T-cell (primary cell): Measurements from ENCODE around the gene WBP11. TPM values are rescaled to one million over a fixed set of nuclear protein-coding genes. Genes with fewer than 3 reads are reported as not detected.
A peak's percentile ranks its signal among the peaks of the same experiment; 100 is the strongest.

ENCODE experiments used
- ATAC-seq, 4 experiments: fragments of 200-7000 bp in 3 of 4; fragments of 150-1000 bp in 1 of 4; cut with Tn5 transposase; replicated peaks in 1 of 4; 1 replicate in 3 of 4; 2 replicates in 1 of 4; pipeline ENCODE4 v1.10.0; 2021; ENCODE audit warnings: moderate library complexity in 3 of 4, mild to moderate bottlenecking in 2 of 4, moderate number of reproducible peaks in 1 of 4
- CTCF ChIA-PET, 2 donors: fragments of 300-600 bp; sonication (Branson Sonifier 250); formaldehyde crosslinking; loops; one replicate each; lab custom pipeline; 2022; ENCODE audit warnings: antibody characterized with exemption in 2 of 2; lab: Charles Lee
- POLR2A ChIA-PET, 2 donors: fragments of 300-600 bp; sonication (Branson Sonifier 250); formaldehyde crosslinking; loops; one replicate each; lab custom pipeline; 2022; ENCODE audit warnings: antibody characterized with exemption in 2 of 2; lab: Charles Lee
- DNase-seq, 35 experiments: peaks; one replicate each; pipeline versions ENCODE4 v3.0.0 to v3.0.0-alpha.2; 2013 to 2023
- H3K27ac ChIP-seq: one replicate; pipeline ENCODE4 v1.5.1; 2013; ENCODE audit warnings: low read length
- H3K27me3 ChIP-seq, 2 experiments: replicated peaks in 1 of 2; 1 replicate in 1 of 2; 2 replicates in 1 of 2; pipeline versions ENCODE4 v1.6.1 to v1.7.0; 2013; ENCODE audit warnings: low read length in 1 of 2, mixed read lengths in 1 of 2; ENCODE audit not compliant: control insufficient read depth in 2 of 2, insufficient read depth in 2 of 2; ENCODE audit errors: extremely low read depth in 1 of 2
- H3K36me3 ChIP-seq, 2 donors: 1 replicate in 1 of 2; 2 replicates in 1 of 2; pipeline versions ENCODE4 v1.6.1 to v1.7.0; 2013; ENCODE audit warnings: low read length in 1 of 2; ENCODE audit not compliant: control insufficient read depth in 2 of 2, insufficient read depth in 1 of 2; ENCODE audit errors: extremely low read depth in 1 of 2
- H3K4me1 ChIP-seq, 2 experiments: 1 replicate in 1 of 2; 2 replicates in 1 of 2; pipeline versions ENCODE4 v1.6.1 to v1.7.0; 2013; ENCODE audit warnings: low read length in 2 of 2, mixed read lengths in 1 of 2; ENCODE audit not compliant: insufficient read depth in 2 of 2, control insufficient read depth in 1 of 2; ENCODE audit errors: extremely low read depth in 1 of 2
- H3K4me3 ChIP-seq, 2 donors: 1 replicate in 1 of 2; 2 replicates in 1 of 2; pipeline versions ENCODE4 v1.5.1 to v1.7.0; 2013; ENCODE audit warnings: mild to moderate bottlenecking in 2 of 2, low read length in 1 of 2, moderate library complexity in 1 of 2; ENCODE audit not compliant: control insufficient read depth in 1 of 2; ENCODE audit errors: extremely low read depth in 1 of 2
- H3K9me3 ChIP-seq: 2 replicates; pipeline ENCODE4 v1.7.0; 2013
- H3K27ac Mint-ChIP-seq, 2 donors: one replicate each; pipeline ENCODE4 v1.8.0; 2020 to 2021; ENCODE audit warnings: mild to moderate bottlenecking in 2 of 2, mixed read lengths in 2 of 2
- H3K27me3 Mint-ChIP-seq, 2 donors: one replicate each; pipeline ENCODE4 v1.8.0; 2021 to 2022; ENCODE audit warnings: mixed read lengths in 2 of 2
- H3K36me3 Mint-ChIP-seq: one replicate; pipeline ENCODE4 v1.8.0; 2021; ENCODE audit warnings: mixed read lengths
- H3K4me1 Mint-ChIP-seq, 3 donors: one replicate each; pipeline ENCODE4 v1.8.0; 2020 to 2022; ENCODE audit warnings: mixed read lengths in 3 of 3, mild to moderate bottlenecking in 1 of 3
- H3K4me3 Mint-ChIP-seq, 3 donors: one replicate each; pipeline ENCODE4 v1.8.0; 2020 to 2022; ENCODE audit warnings: mild to moderate bottlenecking in 3 of 3, mixed read lengths in 3 of 3, moderate library complexity in 3 of 3
- H3K9me3 Mint-ChIP-seq, 3 donors: one replicate each; pipeline ENCODE4 v1.8.0; 2020 to 2022; ENCODE audit warnings: mixed read lengths in 3 of 3
- WGBS: methylation state at CpG from one replicate; pipeline ENCODE4 v1.1.5; 2013; ENCODE audit warnings: missing lambda C conversion rate; ENCODE audit not compliant: insufficient coverage; 5-methylcytosine and 5-hydroxymethylcytosine counted together
- total RNA-seq, 35 experiments: library from RNA in 6 of 35; stranded (reverse) in 6 of 35; fragments of 120-200 nt in 1 of 35; gene quantifications; one replicate each; pipeline versions ENCODE4 v1.2.1 to v1.2.4 and lab custom pipeline; 2013 to 2026

Gene WBP11
- total RNA-seq, 5 donors from 2014 or later (not counting 1 experiment from before 2014, with no cell fraction given): 72.6 to 122 (median 80.6) TPM

- no peaks in the 10 kb centered on the region for H3K9me3 ChIP-seq
- peak overlapping the region; percentile 96 to 98 for H3K27ac Mint-ChIP-seq
- H3K4me1 Mint-ChIP-seq: peaks cover 47 to 61% (median 54%) of the 10 kb centered on the region in 3 donors
- no peaks in the 10 kb centered on the region for H3K36me3 ChIP-seq
- peaks cover 17 to 36% of the 10 kb centered on the region in 2 experiments for H3K4me1 ChIP-seq
- peak; percentile 68 to 94 (median 90) for DNase-seq
- H3K4me3 Mint-ChIP-seq: peak overlapping the region; percentile 97 to 99 (median 99)
- H3K27me3 ChIP-seq: no peaks in the 10 kb centered on the region
- H3K4me3 ChIP-seq: peak overlapping the region; percentile 79 to 84
- CTCF ChIA-PET: interaction anchor here (0.7 to 9.8 kb wide), 8 partner anchors 10 to 536 kb away, joined by 3 to 122 read pairs (median 5); partner anchors contain the start of genes C12orf60 (in 1 of the 2) and WBP11 (in 1 of the 2)
- peak overlapping the region; percentile 81 for H3K27ac ChIP-seq
- H3K9me3 Mint-ChIP-seq: no peaks in the 10 kb centered on the region
- ATAC-seq: peak; percentile 66 to 70 (median 68)
- no peaks in the 10 kb centered on the region for H3K36me3 Mint-ChIP-seq
- POLR2A ChIA-PET: interaction anchor here (0.5 to 8.3 kb wide), 10 partner anchors 9 to 694 kb away, joined by 3 to 121 read pairs (median 4); partner anchors contain the start of genes ATF7IP (in 1 of the 2), C12orf60 (in 1 of the 2) and WBP11 (in 1 of the 2)
- H3K27me3 Mint-ChIP-seq: no peaks in the 10 kb centered on the region
- WGBS: under 1% methylated on average over 63 of the region's 67 CpGs
Measured at GRCh38 chr12:14774074-14774905, 29.0 kb downstream of the WBP11 start.

- ATAC-seq (peak; percentile 6 to 18 (median 9)), DNase-seq (peak in 4 of 35 experiments; percentile 4 to 34 (median 18))
- H3K36me3 Mint-ChIP-seq: peaks cover 3% of the 10 kb centered on the region
- Histone ChIP-seq H3K4me1 (peaks cover 17 to 42% of the 10 kb centered on the region in 2 experiments), H3K9me3 (no peaks in the 10 kb centered on the region), H3K36me3 (no peaks in the 10 kb centered on the region), H3K27ac (peak overlapping the region; percentile 81), H3K27me3 (no peaks in the 10 kb centered on the region), H3K4me3 (peak overlapping the region; percentile 79 to 84)
- H3K9me3 Mint-ChIP-seq: no peaks in the 10 kb centered on the region
- peak overlapping the region; percentile 97 to 99 (median 99) for H3K4me3 Mint-ChIP-seq
- H3K27ac Mint-ChIP-seq: peak overlapping the region; percentile 96 to 98
- peaks cover 51 to 67% (median 59%) of the 10 kb centered on the region in 3 donors for H3K4me1 Mint-ChIP-seq
- ChIA-PET POLR2A (interaction anchor here (0.5 to 8.3 kb wide), 9 partner anchors 10 to 695 kb away, joined by 3 to 121 read pairs (median 3); partner anchors contain the start of genes ATF7IP (in 1 of the 2), C12orf60 (in 1 of the 2) and WBP11 (in 1 of the 2)), CTCF (interaction anchor here (0.7 to 9.8 kb wide), 8 partner anchors 11 to 536 kb away, joined by 3 to 122 read pairs (median 4); partner anchors contain the start of genes C12orf60 (in 1 of the 2) and WBP11 (in 1 of the 2))
- no peaks in the 10 kb centered on the region for H3K27me3 Mint-ChIP-seq
- WGBS: 24% methylated on average over 13 of the region's 16 CpGs
Measured at GRCh38 chr12:14773685-14774073, 29.6 kb downstream of the WBP11 start.

- Histone ChIP-seq H3K36me3 (peaks cover 0 to 3% of the 10 kb centered on the region in 2 donors), H3K9me3 (no peaks in the 10 kb centered on the region), H3K4me3 (no peak overlapping the region), H3K27me3 (no peaks in the 10 kb centered on the region), H3K27ac (no peak overlapping the region), H3K4me1 (peaks cover 19 to 45% of the 10 kb centered on the region in 2 experiments)
- ChIA-PET POLR2A (interaction anchor here (0.5 to 8.3 kb wide), 11 partner anchors 30 to 1142 kb away, joined by 3 to 121 read pairs (median 3); partner anchors contain the start of genes WBP11 (in 2 of the 2), ARHGDIB (in 1 of the 2) and C12orf60 (in 1 of the 2)), CTCF (interaction anchor here in 1 of 2 donors (0.6 to 9.8 kb wide), 3 partner anchors 26 to 408 kb away, joined by 3 to 122 read pairs (median 4); partner anchors contain the start of genes C12orf60 and WBP11)
- Mint-ChIP-seq H3K4me1 (peaks cover 55 to 70% (median 66%) of the 10 kb centered on the region in 3 donors), H3K27ac (peak overlapping the region; percentile 31 to 34), H3K27me3 (no peaks in the 10 kb centered on the region), H3K4me3 (peak overlapping the region; percentile 28 to 99 (median 99)), H3K36me3 (peaks cover 5% of the 10 kb centered on the region), H3K9me3 (no peaks in the 10 kb centered on the region)
- ATAC-seq (no peak), DNase-seq (no peak)
- WGBS: no CpG with 5 or more reads among the region's 5 CpGs
Measured at GRCh38 chr12:14772946-14773345, 30.3 kb downstream of the WBP11 start.

- H3K4me3 ChIP-seq: peak overlapping the region; percentile 53 to 81
- DNase-seq: peak; percentile 26 to 77 (median 60)
- H3K9me3 Mint-ChIP-seq: peaks cover 0 to 8% (median 5%) of the 10 kb centered on the region in 3 donors
- no peaks in the 10 kb centered on the region for H3K27me3 Mint-ChIP-seq
- H3K36me3 Mint-ChIP-seq: peaks cover 17% of the 10 kb centered on the region
- peak overlapping the region; percentile 95 for H3K27ac ChIP-seq
- no peak for ATAC-seq
- POLR2A ChIA-PET: interaction anchor here (0.6 to 8.3 kb wide), 25 partner anchors 10 to 799 kb away, joined by 3 to 121 read pairs (median 4); partner anchors contain the start of genes C12orf60 (in 2 of the 2), WBP11 (in 2 of the 2), ARHGDIB (in 1 of the 2) and ATF7IP (in 1 of the 2)
- CTCF ChIA-PET: interaction anchor here (1.0 to 9.8 kb wide), 8 partner anchors 12 to 406 kb away, joined by 3 to 122 read pairs (median 6); partner anchors contain the start of genes ATF7IP (in 1 of the 2), C12orf60 (in 1 of the 2) and WBP11 (in 1 of the 2)
- peaks cover 3 to 12% of the 10 kb centered on the region in 2 donors for H3K36me3 ChIP-seq
- 0% methylated on average over 1 of the region's 6 CpGs for WGBS
- peaks cover 19 to 46% of the 10 kb centered on the region in 2 experiments for H3K4me1 ChIP-seq
- no peaks in the 10 kb centered on the region for H3K27me3 ChIP-seq
- no peaks in the 10 kb centered on the region for H3K9me3 ChIP-seq
- peak overlapping the region; percentile 91 to 99 (median 99) for H3K4me3 Mint-ChIP-seq
- peak overlapping the region; percentile 88 to 99 for H3K27ac Mint-ChIP-seq
- peaks cover 68 to 76% (median 75%) of the 10 kb centered on the region in 3 donors for H3K4me1 Mint-ChIP-seq
Measured at GRCh38 chr12:14771651-14772137, 31.6 kb downstream of the WBP11 start.

- peak; percentile 31 to 50 (median 42) for ATAC-seq
- ChIA-PET CTCF (interaction anchor here (0.5 to 9.8 kb wide), 15 partner anchors 9 to 405 kb away, joined by 3 to 122 read pairs (median 5); partner anchors contain the start of genes ARHGDIB (in 1 of the 2), ATF7IP (in 1 of the 2), C12orf60 (in 1 of the 2) and WBP11 (in 1 of the 2)), POLR2A (interaction anchor here (0.6 to 8.3 kb wide), 35 partner anchors 10 to 800 kb away, joined by 3 to 121 read pairs (median 4); partner anchors contain the start of genes ATF7IP (in 2 of the 2), C12orf60 (in 2 of the 2), WBP11 (in 2 of the 2) and ARHGDIB (in 1 of the 2))
- Mint-ChIP-seq H3K4me1 (peaks cover 64 to 74% (median 69%) of the 10 kb centered on the region in 3 donors), H3K9me3 (peaks cover 3 to 14% (median 12%) of the 10 kb centered on the region in 3 donors), H3K4me3 (peak overlapping the region; percentile 91 to 99 (median 99)), H3K27me3 (no peaks in the 10 kb centered on the region), H3K27ac (peak overlapping the region; percentile 99), H3K36me3 (peaks cover 26% of the 10 kb centered on the region)
- Histone ChIP-seq H3K27ac (peak overlapping the region; percentile 95), H3K27me3 (no peaks in the 10 kb centered on the region), H3K4me1 (peaks cover 17 to 46% of the 10 kb centered on the region in 2 experiments), H3K4me3 (peak overlapping the region; percentile 81 to 96), H3K9me3 (no peaks in the 10 kb centered on the region), H3K36me3 (peaks cover 3 to 12% of the 10 kb centered on the region in 2 donors)
- DNase-seq: peak; percentile 83 to 98 (median 93)
- WGBS: under 1% methylated on average over 47 of the region's 56 CpGs
Measured at GRCh38 chr12:14770496-14771461, 32.5 kb downstream of the WBP11 start.
